ENCODE measurements around the gene CBFA2T3.

Gene CBFA2T3

DNA sequence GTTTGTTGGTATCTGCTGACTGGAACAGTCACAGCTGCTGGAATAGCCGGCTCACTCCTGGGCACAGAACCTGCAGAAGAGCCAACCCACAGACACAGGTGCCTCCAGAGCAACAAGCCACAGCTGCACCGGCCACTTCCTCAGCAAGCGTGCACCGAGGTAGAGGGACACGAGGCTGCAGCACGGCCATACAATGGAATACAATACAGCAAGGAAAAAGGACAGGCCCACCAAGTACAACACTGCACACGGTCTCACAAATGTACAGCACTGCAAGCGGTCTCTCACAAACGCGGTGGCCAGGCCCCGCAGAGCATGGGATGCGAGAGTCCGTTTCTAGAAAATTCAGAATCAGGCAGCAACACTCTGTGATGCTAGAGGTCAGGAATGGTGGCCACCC, 63.1 kb downstream of the CBFA2T3 start:
- no peaks in the 10 kb centered on the region for H3K4me1 ChIP-seq (ENCODE audit: control insufficient read depth, insufficient read depth, low read length)
- POLR2A ChIA-PET: no interaction called here
- no peaks in the 10 kb centered on the region for H3K9me3 ChIP-seq (ENCODE audit: control insufficient read depth, insufficient read depth, low read depth, low read length)
- no peaks in the 10 kb centered on the region for H3K36me3 ChIP-seq (ENCODE audit: control insufficient read depth in 2 of 2, insufficient read depth in 1 of 2, low read length in 2 of 2)
- CTCF ChIA-PET: no interaction called here
- peak; percentile 95 for TF ChIP-seq ZNF146 (tag by site-specific recombination; IDR thresholded peaks at IDR 0.05)
- no peak for TF ChIP-seq ZNF664 (tag by site-specific recombination; IDR thresholded peaks at IDR 0.05)
- H3K4me3 ChIP-seq (ENCODE audit: low read depth, low read length): no peak overlapping the region
- no peak overlapping the region for H3K27ac ChIP-seq (ENCODE audit: extremely low read depth, low read depth, low read length)

DNA sequence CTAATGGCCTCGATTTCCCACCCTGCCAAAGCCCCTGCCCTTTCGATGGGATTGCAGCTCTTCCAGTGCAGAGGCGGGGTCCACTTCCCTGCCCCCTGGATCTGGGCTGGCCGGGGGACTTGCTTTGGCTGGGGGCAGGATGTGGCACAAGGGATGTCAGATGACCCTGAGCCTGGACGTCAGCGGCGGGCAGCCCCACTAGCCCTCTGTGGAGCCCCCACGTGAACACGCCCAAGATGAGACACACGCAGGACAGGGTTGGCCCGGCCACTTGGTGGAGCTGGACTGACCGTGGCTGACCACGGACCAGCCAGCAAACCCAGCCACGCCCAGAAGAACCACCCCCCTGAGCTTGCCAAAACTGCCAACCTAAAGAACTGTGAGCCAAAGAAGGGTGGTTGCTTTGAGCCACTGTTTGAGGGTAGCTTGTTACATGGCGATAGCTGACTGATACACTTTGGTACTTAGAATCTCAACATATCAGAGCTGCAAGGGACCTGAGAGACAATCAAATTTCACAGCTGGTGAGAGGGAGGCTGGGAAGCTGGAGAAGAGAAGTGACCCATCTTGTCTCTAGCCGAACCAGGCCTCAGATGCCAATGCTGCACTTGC, 63.9 kb downstream of the CBFA2T3 start:
- no peak overlapping the region for H3K27ac ChIP-seq (ENCODE audit: extremely low read depth, low read depth, low read length)
- H3K9me3 ChIP-seq (ENCODE audit: control insufficient read depth, insufficient read depth, low read depth, low read length): no peaks in the 10 kb centered on the region
- H3K36me3 ChIP-seq (ENCODE audit: control insufficient read depth in 2 of 2, insufficient read depth in 1 of 2, low read length in 2 of 2): no peaks in the 10 kb centered on the region
- no peaks in the 10 kb centered on the region for H3K4me1 ChIP-seq (ENCODE audit: control insufficient read depth, insufficient read depth, low read length)
- ChIA-PET POLR2A (no interaction called here), CTCF (no interaction called here)
- H3K4me3 ChIP-seq (ENCODE audit: low read depth, low read length): no peak overlapping the region
- TF ChIP-seq, protein P1, sequence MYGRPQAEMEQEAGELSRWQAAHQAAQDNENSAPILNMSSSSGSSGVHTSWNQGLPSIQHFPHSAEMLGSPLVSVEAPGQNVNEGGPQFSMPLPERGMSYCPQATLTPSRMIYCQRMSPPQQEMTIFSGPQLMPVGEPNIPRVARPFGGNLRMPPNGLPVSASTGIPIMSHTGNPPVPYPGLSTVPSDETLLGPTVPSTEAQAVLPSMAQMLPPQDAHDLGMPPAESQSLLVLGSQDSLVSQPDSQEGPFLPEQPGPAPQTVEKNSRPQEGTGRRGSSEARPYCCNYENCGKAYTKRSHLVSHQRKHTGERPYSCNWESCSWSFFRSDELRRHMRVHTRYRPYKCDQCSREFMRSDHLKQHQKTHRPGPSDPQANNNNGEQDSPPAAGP (tag by site-specific recombination; IDR thresholded peaks at IDR 0.05): no peak
- TF ChIP-seq RBAK (tag by site-specific recombination; IDR thresholded peaks at IDR 0.05): peak; percentile 94
- TF ChIP-seq GLIS1 (tag by site-specific recombination; IDR thresholded peaks at IDR 0.05): no peak
- no peak for TF ChIP-seq GFI1B (tag by site-specific recombination; IDR thresholded peaks at IDR 0.05)
- TF ChIP-seq ZNF830 (tag by site-specific recombination; IDR thresholded peaks at IDR 0.05; ENCODE audit: low read depth): no peak

DNA sequence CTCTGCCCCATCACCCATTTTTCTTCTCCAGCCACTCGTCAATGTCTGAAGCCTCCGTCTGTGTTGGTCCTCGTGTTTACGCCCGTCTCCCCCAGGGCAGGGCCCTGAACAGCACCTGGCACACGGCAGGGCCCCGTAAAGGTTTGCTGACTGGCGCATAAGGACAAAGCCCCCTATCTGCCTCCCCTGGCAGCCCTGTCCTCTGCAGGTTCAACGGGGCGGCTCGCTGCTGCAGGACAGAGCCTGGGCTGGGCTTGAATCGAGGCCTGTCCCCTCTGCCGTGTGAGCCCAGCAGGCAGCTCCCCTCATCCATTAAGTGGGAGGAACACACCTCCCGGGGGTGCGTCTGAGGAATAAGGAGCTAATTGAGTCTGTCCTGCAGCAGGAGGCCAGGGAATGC, 64.5 kb downstream of the CBFA2T3 start:
- TF ChIP-seq ZNF600 (tag by site-specific recombination; IDR thresholded peaks at IDR 0.05) (no peak), SETDB1 (IDR thresholded peaks at IDR 0.05; ENCODE audit: insufficient read length, low read length) (no peak), ZNF121 (tag by site-specific recombination; IDR thresholded peaks at IDR 0.05) (no peak)
- ChIA-PET CTCF (no interaction called here), POLR2A (no interaction called here)
- Histone ChIP-seq H3K36me3 (ENCODE audit: control insufficient read depth in 2 of 2, insufficient read depth in 1 of 2, low read length in 2 of 2) (no peaks in the 10 kb centered on the region), H3K4me1 (ENCODE audit: control insufficient read depth, insufficient read depth, low read length) (no peaks in the 10 kb centered on the region), H3K9me3 (ENCODE audit: control insufficient read depth, insufficient read depth, low read depth, low read length) (no peaks in the 10 kb centered on the region), H3K4me3 (ENCODE audit: low read depth, low read length) (no peak overlapping the region), H3K27ac (ENCODE audit: extremely low read depth, low read depth, low read length) (no peak overlapping the region)

DNA sequence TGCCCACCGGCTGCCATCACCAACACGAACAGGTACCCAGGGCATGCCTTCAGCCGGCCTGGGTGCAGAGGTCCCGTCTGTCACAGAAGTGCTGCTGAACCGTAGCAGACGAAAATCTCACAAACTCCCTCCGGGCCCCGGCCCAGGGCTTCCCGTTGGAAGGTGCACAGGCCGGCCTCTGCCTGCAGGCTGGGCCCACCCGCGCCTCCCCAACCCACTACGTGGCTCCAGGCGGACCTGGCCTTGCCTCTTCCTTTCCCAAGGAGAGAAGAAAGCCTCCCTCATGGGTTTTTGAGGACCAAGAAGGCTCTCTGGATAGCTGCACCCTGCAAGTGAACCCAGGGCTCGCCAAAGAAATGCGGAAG, 65.1 kb downstream of the CBFA2T3 start:
- no peaks in the 10 kb centered on the region for H3K36me3 ChIP-seq (ENCODE audit: control insufficient read depth in 2 of 2, insufficient read depth in 1 of 2, low read length in 2 of 2)
- H3K4me1 ChIP-seq (ENCODE audit: control insufficient read depth, insufficient read depth, low read length): no peaks in the 10 kb centered on the region
- no peaks in the 10 kb centered on the region for H3K9me3 ChIP-seq (ENCODE audit: control insufficient read depth, insufficient read depth, low read depth, low read length)
- TF ChIP-seq ZBTB1 (tag by site-specific recombination; IDR thresholded peaks at IDR 0.05) (no peak), ZNF311 (tag by site-specific recombination; IDR thresholded peaks at IDR 0.05; ENCODE audit: borderline replicate concordance) (no peak), ZSCAN23 (tag by site-specific recombination; IDR thresholded peaks at IDR 0.05) (no peak), ZBTB8A (tag by site-specific recombination; IDR thresholded peaks at IDR 0.05) (no peak), GLIS2 (tag by site-specific recombination; IDR thresholded peaks at IDR 0.05) (no peak), GLIS1 (tag by site-specific recombination; IDR thresholded peaks at IDR 0.05) (no peak), ZNF223 (tag by site-specific recombination; IDR thresholded peaks at IDR 0.05) (no peak), ZNF133 (tag by site-specific recombination; IDR thresholded peaks at IDR 0.05) (no peak), ZNF404 (tag by site-specific recombination; IDR thresholded peaks at IDR 0.05) (no peak), ZNF184 (tag by site-specific recombination; IDR thresholded peaks at IDR 0.05) (no peak), ZNF239 (tag by site-specific recombination; IDR thresholded peaks at IDR 0.05) (no peak)
- TF ChIP-seq, protein P2, sequence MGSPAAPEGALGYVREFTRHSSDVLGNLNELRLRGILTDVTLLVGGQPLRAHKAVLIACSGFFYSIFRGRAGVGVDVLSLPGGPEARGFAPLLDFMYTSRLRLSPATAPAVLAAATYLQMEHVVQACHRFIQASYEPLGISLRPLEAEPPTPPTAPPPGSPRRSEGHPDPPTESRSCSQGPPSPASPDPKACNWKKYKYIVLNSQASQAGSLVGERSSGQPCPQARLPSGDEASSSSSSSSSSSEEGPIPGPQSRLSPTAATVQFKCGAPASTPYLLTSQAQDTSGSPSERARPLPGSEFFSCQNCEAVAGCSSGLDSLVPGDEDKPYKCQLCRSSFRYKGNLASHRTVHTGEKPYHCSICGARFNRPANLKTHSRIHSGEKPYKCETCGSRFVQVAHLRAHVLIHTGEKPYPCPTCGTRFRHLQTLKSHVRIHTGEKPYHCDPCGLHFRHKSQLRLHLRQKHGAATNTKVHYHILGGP (tag by site-specific recombination; IDR thresholded peaks at IDR 0.05): no peak
- TF ChIP-seq, protein P3, sequence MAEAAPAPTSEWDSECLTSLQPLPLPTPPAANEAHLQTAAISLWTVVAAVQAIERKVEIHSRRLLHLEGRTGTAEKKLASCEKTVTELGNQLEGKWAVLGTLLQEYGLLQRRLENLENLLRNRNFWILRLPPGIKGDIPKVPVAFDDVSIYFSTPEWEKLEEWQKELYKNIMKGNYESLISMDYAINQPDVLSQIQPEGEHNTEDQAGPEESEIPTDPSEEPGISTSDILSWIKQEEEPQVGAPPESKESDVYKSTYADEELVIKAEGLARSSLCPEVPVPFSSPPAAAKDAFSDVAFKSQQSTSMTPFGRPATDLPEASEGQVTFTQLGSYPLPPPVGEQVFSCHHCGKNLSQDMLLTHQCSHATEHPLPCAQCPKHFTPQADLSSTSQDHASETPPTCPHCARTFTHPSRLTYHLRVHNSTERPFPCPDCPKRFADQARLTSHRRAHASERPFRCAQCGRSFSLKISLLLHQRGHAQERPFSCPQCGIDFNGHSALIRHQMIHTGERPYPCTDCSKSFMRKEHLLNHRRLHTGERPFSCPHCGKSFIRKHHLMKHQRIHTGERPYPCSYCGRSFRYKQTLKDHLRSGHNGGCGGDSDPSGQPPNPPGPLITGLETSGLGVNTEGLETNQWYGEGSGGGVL (tag by site-specific recombination; IDR thresholded peaks at IDR 0.05): no peak
- TF ChIP-seq, protein P4, sequence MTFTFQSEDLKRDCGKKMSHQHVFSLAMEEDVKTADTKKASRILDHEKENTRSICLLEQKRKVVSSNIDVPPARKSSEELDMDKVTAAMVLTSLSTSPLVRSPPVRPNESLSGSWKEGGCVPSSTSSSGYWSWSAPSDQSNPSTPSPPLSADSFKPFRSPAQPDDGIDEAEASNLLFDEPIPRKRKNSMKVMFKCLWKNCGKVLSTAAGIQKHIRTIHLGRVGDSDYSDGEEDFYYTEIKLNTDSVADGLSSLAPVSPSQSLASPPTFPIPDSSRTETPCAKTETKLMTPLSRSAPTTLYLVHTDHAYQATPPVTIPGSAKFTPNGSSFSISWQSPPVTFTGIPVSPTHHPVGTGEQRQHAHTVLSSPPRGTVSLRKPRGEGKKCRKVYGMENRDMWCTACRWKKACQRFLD (tag by site-specific recombination; IDR thresholded peaks at IDR 0.05): no peak
- TF ChIP-seq, protein P5, sequence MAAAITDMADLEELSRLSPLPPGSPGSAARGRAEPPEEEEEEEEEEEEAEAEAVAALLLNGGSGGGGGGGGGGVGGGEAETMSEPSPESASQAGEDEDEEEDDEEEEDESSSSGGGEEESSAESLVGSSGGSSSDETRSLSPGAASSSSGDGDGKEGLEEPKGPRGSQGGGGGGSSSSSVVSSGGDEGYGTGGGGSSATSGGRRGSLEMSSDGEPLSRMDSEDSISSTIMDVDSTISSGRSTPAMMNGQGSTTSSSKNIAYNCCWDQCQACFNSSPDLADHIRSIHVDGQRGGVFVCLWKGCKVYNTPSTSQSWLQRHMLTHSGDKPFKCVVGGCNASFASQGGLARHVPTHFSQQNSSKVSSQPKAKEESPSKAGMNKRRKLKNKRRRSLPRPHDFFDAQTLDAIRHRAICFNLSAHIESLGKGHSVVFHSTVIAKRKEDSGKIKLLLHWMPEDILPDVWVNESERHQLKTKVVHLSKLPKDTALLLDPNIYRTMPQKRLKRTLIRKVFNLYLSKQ (tag by site-specific recombination; IDR thresholded peaks at IDR 0.05; ENCODE audit: borderline replicate concordance): no peak
- no peak overlapping the region for H3K27ac ChIP-seq (ENCODE audit: extremely low read depth, low read depth, low read length)
- no peak overlapping the region for H3K4me3 ChIP-seq (ENCODE audit: low read depth, low read length)
- ChIA-PET CTCF (no interaction called here), POLR2A (no interaction called here)

Measured in HEK293 (cell line).